Measurements from ENCODE around the gene ZNF281. TPM values are rescaled to one million over a fixed set of nuclear protein-coding genes. Genes with fewer than 3 reads are reported as not detected.

Gene ZNF281
- total and polyA plus RNA-seq, 2 experiments from 2014 or later, result 40.3 to 45.2 TPM

- Histone ChIP-seq H4K20me1 (ENCODE audit: insufficient read depth) (no peaks in the 10 kb centered on the region), H3K36me3 (ENCODE audit: low read depth) (peaks cover 79% of the 10 kb centered on the region), H2AFZ (no peak overlapping the region), H3K9me2 (ENCODE audit: insufficient read depth) (no peaks in the 10 kb centered on the region; the same call in 1 of the 2 replicates), H3K27me3 (replicated peaks; ENCODE audit: insufficient read depth) (no peaks in the 10 kb centered on the region), H3K79me2 (ENCODE audit: insufficient read depth) (peaks cover 95% of the 10 kb centered on the region), H3K4me2 (ENCODE audit: unreplicated experiment) (peak overlapping the region; percentile 81), H3K27ac (no peak overlapping the region), H3F3A (ENCODE audit: insufficient read depth) (peaks cover 80% of the 10 kb centered on the region), H3K4me3 (peak overlapping the region; percentile 78), H3K9me3 (ENCODE audit: low read depth) (no peaks in the 10 kb centered on the region), H3K4me1 (ENCODE audit: insufficient read depth) (peaks cover 83% of the 10 kb centered on the region), H3K9ac (no peak overlapping the region)
- peak; percentile 20 for DNase-seq
- in situ Hi-C loops (cut with MboI), result no loop called here
- no peak for TF ChIP-seq EZH2 (IDR thresholded peaks at IDR 0.05; ENCODE audit: insufficient read depth, poor library complexity, severe bottlenecking)
- TF ChIP-seq EZH2phosphoT487 (IDR thresholded peaks at IDR 0.05; ENCODE audit: insufficient read depth, low read depth), result no peak
- WGBS, 2 experiments (ENCODE audit: low coverage in 1 of 2, low lambda C conversion rate in 2 of 2, missing lambda C conversion rate in 2 of 2), result 64 to 65% methylated on average over 2 of the region's 2 CpGs
These were observed 4.6 kb downstream of the ZNF281 start for GRCh38 chr1:200405264-200405663.

- H3K4me3 ChIP-seq, result peak overlapping the region; percentile 26; the same call in 1 of the 2 replicates
- peaks cover 92% of the 10 kb centered on the region for H3F3A ChIP-seq (ENCODE audit: insufficient read depth)
- 87 to 93% methylated on average over 1 of the region's 1 CpG for WGBS, 2 experiments (ENCODE audit: low coverage in 1 of 2, low lambda C conversion rate in 2 of 2, missing lambda C conversion rate in 2 of 2)
- peaks cover 67% of the 10 kb centered on the region for H3K4me1 ChIP-seq (ENCODE audit: insufficient read depth)
- peak overlapping the region; percentile 48 for H3K4me2 ChIP-seq (ENCODE audit: unreplicated experiment)
- no peaks in the 10 kb centered on the region for H3K9me3 ChIP-seq (ENCODE audit: low read depth)
- no peak overlapping the region for H2AFZ ChIP-seq
- no peaks in the 10 kb centered on the region for H3K27me3 ChIP-seq (replicated peaks; ENCODE audit: insufficient read depth)
- DNase-seq, result no peak
- no peaks in the 10 kb centered on the region for H3K9me2 ChIP-seq (ENCODE audit: insufficient read depth)
- peaks cover 88% of the 10 kb centered on the region for H3K36me3 ChIP-seq (ENCODE audit: low read depth)
- TF ChIP-seq EZH2 (IDR thresholded peaks at IDR 0.05; ENCODE audit: insufficient read depth, poor library complexity, severe bottlenecking) (no peak), EZH2phosphoT487 (IDR thresholded peaks at IDR 0.05; ENCODE audit: insufficient read depth, low read depth) (no peak)
- H4K20me1 ChIP-seq (ENCODE audit: insufficient read depth), result no peaks in the 10 kb centered on the region
- no peak overlapping the region for H3K27ac ChIP-seq
- in situ Hi-C loops (cut with MboI), result no loop called here
- no peak overlapping the region for H3K9ac ChIP-seq
- H3K79me2 ChIP-seq (ENCODE audit: insufficient read depth), result peaks cover 74% of the 10 kb centered on the region
These were observed 8.1 kb downstream of the ZNF281 start for GRCh38 chr1:200401708-200402107.

GRCh38 chr1:200401263-200401662, 8.6 kb downstream of the ZNF281 start:
- Histone ChIP-seq H3F3A (ENCODE audit: insufficient read depth) (peaks cover 92% of the 10 kb centered on the region), H3K9me2 (ENCODE audit: insufficient read depth) (no peaks in the 10 kb centered on the region), H3K36me3 (ENCODE audit: low read depth) (peaks cover 84% of the 10 kb centered on the region), H3K79me2 (ENCODE audit: insufficient read depth) (peaks cover 69% of the 10 kb centered on the region), H3K4me2 (ENCODE audit: unreplicated experiment) (peak overlapping the region; percentile 48), H3K4me3 (peak overlapping the region; percentile 26; the same call in 1 of the 2 replicates), H4K20me1 (ENCODE audit: insufficient read depth) (no peaks in the 10 kb centered on the region), H3K27me3 (replicated peaks; ENCODE audit: insufficient read depth) (no peaks in the 10 kb centered on the region), H2AFZ (no peak overlapping the region), H3K4me1 (ENCODE audit: insufficient read depth) (peaks cover 62% of the 10 kb centered on the region), H3K27ac (no peak overlapping the region; the same call in 1 of the 2 replicates), H3K9ac (no peak overlapping the region), H3K9me3 (ENCODE audit: low read depth) (no peaks in the 10 kb centered on the region)
- TF ChIP-seq EZH2phosphoT487 (IDR thresholded peaks at IDR 0.05; ENCODE audit: insufficient read depth, low read depth) (no peak), EZH2 (IDR thresholded peaks at IDR 0.05; ENCODE audit: insufficient read depth, poor library complexity, severe bottlenecking) (no peak)
- 95% methylated on average over 2 of the region's 2 CpGs for WGBS, 2 experiments (ENCODE audit: low coverage in 1 of 2, low lambda C conversion rate in 2 of 2, missing lambda C conversion rate in 2 of 2)
- in situ Hi-C loops (cut with MboI), result no loop called here
- no peak for DNase-seq

- no peak overlapping the region for H2AFZ ChIP-seq
- H3F3A ChIP-seq (ENCODE audit: insufficient read depth), result peaks cover 89% of the 10 kb centered on the region
- H3K9me2 ChIP-seq (ENCODE audit: insufficient read depth), result no peaks in the 10 kb centered on the region
- no peak overlapping the region for H3K27ac ChIP-seq
- no peak overlapping the region for H3K4me3 ChIP-seq
- H3K9me3 ChIP-seq (ENCODE audit: low read depth), result no peaks in the 10 kb centered on the region
- peak overlapping the region; percentile 48 for H3K4me2 ChIP-seq (ENCODE audit: unreplicated experiment)
- peaks cover 62% of the 10 kb centered on the region for H3K79me2 ChIP-seq (ENCODE audit: insufficient read depth)
- WGBS, 2 experiments (ENCODE audit: low coverage in 1 of 2, low lambda C conversion rate in 2 of 2, missing lambda C conversion rate in 2 of 2), result 70 to 77% methylated on average over 2 of the region's 2 CpGs
- peaks cover 77% of the 10 kb centered on the region for H3K36me3 ChIP-seq (ENCODE audit: low read depth)
- H3K27me3 ChIP-seq (replicated peaks; ENCODE audit: insufficient read depth), result no peaks in the 10 kb centered on the region
- TF ChIP-seq EZH2 (IDR thresholded peaks at IDR 0.05; ENCODE audit: insufficient read depth, poor library complexity, severe bottlenecking) (no peak), EZH2phosphoT487 (IDR thresholded peaks at IDR 0.05; ENCODE audit: insufficient read depth, low read depth) (no peak)
- H4K20me1 ChIP-seq (ENCODE audit: insufficient read depth), result no peaks in the 10 kb centered on the region
- in situ Hi-C loops (cut with MboI), result no loop called here
- H3K4me1 ChIP-seq (ENCODE audit: insufficient read depth), result peaks cover 55% of the 10 kb centered on the region
- DNase-seq, result no peak
- no peak overlapping the region for H3K9ac ChIP-seq
These were observed 9.3 kb downstream of the ZNF281 start for GRCh38 chr1:200400556-200400955.

GRCh38 chr1:200399860-200400259, 10.0 kb downstream of the ZNF281 start:
- Histone ChIP-seq H3K4me2 (ENCODE audit: unreplicated experiment) (peak overlapping the region; percentile 9), H3K9me2 (ENCODE audit: insufficient read depth) (no peaks in the 10 kb centered on the region), H4K20me1 (ENCODE audit: insufficient read depth) (no peaks in the 10 kb centered on the region), H3F3A (ENCODE audit: insufficient read depth) (peaks cover 82% of the 10 kb centered on the region), H3K4me1 (ENCODE audit: insufficient read depth) (peaks cover 52% of the 10 kb centered on the region), H3K36me3 (ENCODE audit: low read depth) (peaks cover 70% of the 10 kb centered on the region), H3K9me3 (ENCODE audit: low read depth) (no peaks in the 10 kb centered on the region), H3K4me3 (no peak overlapping the region), H2AFZ (no peak overlapping the region), H3K27ac (no peak overlapping the region), H3K79me2 (ENCODE audit: insufficient read depth) (peaks cover 55% of the 10 kb centered on the region), H3K9ac (no peak overlapping the region), H3K27me3 (replicated peaks; ENCODE audit: insufficient read depth) (no peaks in the 10 kb centered on the region)
- TF ChIP-seq EZH2 (IDR thresholded peaks at IDR 0.05; ENCODE audit: insufficient read depth, poor library complexity, severe bottlenecking) (no peak), EZH2phosphoT487 (IDR thresholded peaks at IDR 0.05; ENCODE audit: insufficient read depth, low read depth) (no peak)
- in situ Hi-C loops (cut with MboI), result no loop called here
- DNase-seq, result no peak
- 93 to 100% methylated on average over 1 of the region's 1 CpG for WGBS, 2 experiments (ENCODE audit: low coverage in 1 of 2, low lambda C conversion rate in 2 of 2, missing lambda C conversion rate in 2 of 2)
